GM19455 (cell line): ENCODE data around the gene ZNF786.
"Not testable (repeated sequence)": the region's sequence is repeated elsewhere in the genome, so short reads cannot be mapped to it uniquely, and the experiment has no call there.

Source experiments
- ATAC-seq: cut with Tn5 transposase; IDR thresholded peaks from one replicate; pipeline ENCODE4 v1.9.1; 2021; ENCODE audit not compliant: unreplicated experiment

ZNF786 gene

DNA sequence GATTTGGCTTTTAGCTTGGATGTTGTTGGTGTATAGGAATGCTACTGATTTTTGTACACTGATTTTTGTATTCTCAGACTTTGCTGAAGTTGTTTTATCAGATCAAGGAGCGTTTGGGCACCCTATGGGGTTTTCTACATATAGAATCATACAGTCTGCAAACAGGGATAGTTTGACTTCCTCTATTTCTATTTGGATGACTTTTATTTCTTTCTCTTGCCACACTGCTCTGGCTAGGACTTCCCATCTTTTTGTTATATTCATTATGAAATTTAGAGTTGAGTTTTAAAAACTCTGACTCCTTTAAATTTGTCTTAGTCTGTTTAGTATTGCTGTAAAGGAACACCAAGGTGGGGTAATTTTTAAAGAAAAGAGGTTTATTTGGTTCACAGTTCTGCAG is 4.7 kb downstream of the ZNF786 start:
- no peak for ATAC-seq

DNA sequence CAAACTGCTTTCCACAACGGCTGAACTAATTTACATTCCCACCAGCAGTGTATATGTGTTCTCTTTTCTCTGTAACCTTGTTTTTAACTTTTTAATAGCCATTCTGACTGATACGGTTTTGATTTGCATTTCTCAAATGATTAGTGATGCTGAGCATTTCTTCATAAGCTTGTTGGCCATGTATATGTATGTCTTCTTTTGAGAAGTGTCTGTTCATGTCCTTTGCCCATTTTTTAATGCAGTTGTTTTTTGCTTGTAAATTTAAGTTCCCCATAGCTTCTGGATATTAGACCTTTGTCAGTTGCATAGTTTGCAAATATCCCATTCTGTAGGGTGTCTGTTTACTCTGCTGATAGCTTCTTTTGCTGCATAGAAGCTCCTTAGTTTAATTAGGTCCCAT is 6.1 kb downstream of the ZNF786 start:
- no peak for ATAC-seq

DNA sequence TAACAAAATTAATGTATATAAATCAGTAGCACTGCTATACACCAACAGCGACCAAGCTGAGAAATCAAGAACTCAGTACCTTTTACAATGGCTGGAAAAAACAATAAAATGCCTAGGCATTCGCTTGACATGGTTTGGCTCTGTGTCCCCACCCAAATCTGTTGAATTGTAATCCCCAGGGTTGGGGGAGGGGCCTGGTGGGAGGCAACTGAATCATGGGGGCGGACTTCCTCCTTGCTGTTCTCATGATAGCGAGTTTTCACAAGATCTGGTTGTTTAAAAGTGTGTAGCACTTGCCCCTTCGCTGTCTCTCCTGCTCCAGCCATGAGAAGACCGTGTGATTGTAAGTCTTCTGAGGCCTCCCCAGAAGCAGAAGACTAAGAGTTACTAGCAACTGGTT is 8.6 kb downstream of the ZNF786 start:
- ATAC-seq: no peak

DNA sequence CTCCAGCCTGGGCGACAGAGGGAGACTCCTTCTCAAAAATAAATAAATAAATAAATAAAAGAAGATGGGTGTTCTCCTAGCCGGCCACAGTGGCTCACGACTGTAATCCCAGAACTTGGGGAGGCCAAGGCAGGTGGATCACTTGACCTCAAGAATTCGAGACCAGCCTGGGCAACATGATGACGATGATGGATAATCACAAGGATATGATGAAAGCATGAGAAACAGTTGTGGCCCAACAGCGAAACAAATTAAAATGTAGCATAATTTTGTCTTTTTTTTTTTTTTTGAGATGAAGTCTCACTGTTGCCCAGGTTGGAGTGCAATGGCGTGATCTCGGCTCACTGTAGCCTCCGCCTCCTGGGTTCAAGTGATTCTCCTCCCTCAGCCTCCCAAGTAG is 12.9 kb downstream of the ZNF786 start:
- no peak for ATAC-seq

DNA sequence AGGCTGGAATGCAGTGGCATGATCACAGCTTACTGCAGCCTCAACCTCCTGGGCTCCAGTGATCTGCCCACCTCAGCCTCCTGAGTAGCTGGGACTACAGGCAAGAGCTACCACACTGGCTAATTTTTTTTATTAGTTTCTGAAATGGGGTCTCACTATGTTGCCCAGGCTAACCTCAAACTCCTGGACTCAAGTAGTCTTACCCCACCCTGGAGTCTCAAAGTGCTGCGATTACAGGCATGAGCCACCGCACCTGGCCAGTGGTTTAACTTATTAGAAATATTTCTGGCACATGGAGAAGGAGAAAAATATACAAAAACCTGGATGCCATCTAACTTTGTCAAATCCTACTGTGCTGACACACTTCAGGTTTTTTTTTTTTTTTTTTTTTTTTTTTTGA is 15.2 kb downstream of the ZNF786 start:
- ATAC-seq: no peak

DNA sequence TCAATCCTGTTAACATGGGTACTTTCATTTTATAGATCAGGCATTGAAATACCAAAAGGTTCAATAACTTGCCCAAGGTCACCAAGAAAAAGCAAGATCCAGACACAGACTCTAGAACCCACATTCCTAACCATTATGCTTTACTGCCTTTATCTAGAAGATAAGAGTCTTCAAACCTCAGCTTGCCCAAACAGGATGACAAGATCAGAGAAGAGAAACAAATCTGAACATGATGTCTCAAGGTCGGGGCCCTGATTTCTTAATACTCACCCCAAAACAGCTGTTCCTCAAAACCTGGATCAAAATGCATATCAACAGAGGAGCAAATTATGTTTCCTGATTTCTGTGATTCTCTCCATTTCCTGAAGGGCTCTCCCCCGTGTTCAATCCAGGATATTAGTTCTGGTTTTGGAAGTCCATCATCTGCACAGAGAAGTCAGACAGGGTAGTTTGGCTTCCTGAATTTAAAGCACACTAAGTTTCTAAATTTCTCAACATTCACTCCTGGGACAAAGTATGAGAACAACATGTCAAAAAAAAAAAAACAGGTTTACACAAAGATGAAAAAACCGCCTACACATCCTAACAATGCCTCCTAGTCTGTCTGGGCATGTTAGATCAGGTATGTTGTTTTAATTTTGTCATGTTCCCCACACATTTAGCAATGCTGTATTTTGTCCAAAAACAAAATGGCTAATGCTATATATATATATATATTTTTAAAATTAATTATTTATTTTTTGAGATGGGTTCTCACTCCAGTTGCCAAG is 16.2 kb downstream of the ZNF786 start:
- ATAC-seq: no peak

DNA sequence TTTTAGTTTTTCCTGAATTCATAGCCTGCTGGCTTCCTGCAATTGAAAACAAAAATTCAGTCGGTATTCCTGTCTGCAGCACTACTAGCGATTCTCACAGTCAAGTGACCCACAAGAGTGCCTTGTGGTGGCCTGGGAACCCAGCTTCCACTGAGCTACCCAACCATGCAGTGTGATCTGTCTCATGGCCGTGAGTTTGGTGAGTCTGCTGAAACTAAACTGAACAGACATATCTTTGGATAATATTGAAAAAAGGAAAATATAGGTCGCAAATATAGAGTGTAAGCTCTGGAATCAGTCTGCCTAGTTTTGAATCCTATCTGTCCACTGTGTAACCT is 18.1 kb downstream of the ZNF786 start:
- no peak for ATAC-seq

DNA sequence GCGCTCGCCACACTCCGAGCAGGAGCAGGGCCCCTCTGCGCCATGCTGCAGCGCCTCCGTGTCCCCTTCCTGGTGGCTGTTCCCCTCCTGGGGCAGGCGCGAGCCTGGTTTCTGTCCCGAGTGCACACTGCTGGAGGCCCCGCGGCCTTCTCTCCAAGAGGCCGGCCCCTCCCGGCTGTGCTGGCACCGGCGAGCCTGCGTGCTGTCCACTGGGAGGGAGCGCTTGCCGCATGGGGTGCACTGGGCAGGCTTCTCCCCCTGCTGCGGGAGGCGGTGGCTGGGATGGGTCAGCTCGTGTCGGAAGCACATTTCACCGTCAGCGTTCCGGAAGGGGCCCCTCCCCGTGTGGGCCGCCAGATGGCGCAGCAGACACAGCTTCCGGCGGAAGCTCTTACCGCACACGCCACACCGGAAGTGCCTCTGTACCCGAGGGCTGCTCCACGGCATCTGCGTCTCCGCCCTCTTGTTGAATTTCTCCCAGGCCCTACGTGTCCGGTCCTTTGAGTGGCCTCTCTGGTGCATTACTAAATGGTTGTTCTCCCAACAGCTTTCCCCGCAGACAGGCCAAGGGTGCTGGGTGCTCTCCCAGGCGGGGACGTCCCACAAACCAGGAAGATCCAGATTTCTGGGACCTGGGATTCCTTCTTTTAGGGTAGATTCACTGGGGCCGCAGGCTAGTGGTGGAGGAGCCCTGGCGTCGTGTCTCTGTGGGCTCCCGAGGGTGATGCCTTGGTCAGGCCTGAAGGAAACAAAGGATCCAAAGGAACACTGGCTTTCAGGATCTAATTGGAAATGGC is 18.7 kb downstream of the ZNF786 start:
- no peak for ATAC-seq

DNA sequence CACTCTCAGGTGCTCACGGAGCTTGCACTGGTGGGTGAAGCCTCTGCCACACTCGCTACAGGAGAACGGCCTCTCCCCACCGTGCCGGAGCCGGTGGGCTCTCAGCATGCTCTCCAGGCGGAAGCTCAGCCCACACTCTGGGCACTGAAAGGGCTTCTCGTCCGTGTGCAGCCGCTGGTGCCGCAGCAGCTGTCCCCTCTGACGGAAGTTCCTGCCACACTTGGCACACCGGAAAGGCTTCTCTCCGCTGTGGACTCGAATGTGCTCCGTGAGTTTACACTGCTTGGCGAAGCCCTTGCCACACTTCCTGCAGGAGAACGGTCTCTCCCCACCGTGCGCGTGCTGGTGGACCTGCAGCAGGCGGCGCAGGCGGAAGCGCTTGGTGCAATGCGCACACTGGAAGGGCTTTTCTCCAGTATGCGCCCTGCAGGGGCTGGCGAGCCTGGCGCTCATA is 19.3 kb downstream of the ZNF786 start:
- ATAC-seq: no peak

DNA sequence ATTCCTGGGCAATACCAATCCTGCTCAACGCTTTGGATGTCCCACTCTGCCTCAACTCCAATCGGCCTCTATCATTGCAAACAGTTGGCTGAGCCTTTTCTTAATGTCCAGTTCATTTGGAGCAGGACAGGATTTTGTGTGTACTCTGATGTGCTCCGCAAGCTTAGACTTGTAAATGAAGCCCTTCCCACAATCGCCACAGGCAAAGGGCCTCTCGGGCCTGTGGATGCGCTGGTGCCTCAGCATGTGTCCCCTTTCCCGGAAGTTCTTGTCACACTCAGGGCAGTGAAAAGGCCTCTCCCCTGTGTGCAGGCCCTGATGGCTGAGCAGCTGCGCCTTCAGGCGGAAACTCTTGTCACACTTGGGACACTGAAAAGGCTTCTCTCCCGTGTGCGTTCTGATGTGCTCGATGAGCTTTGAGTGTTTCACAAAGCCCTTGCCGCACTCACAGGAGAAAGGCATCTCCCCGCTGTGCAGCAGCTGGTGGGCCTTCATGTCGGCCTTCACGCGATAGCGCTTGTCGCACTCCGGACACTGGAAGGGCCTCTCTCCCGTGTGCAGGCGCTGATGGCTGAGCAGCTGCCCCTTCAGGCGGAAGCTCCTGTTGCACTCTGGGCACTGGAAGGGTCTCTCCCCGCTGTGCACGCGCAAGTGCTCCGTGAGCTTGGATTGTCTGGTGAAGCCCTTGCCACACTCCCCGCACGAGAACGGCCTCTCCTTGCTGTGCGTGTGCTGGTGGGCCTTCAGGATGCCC is 20.0 kb downstream of the ZNF786 start:
- no peak for ATAC-seq

DNA sequence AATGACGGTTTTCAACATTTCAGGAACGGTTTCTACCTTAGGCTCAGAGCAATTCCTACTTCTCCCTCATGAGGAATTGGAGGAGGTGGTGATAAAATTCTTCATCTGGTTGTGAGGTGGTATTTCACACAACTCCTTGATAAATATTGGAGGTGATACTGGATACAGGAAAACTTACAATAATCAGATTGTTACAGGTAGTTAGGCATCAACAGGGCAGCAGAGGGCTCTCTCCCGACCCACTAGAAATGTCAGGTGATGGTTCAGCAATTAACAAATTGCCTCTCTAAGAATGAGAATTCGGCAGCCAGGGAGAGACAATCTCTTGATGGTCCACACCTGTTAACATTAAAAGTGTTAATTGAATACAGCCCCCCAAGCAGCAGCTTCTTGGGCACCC is 22.6 kb downstream of the ZNF786 start:
- ATAC-seq: no peak

DNA sequence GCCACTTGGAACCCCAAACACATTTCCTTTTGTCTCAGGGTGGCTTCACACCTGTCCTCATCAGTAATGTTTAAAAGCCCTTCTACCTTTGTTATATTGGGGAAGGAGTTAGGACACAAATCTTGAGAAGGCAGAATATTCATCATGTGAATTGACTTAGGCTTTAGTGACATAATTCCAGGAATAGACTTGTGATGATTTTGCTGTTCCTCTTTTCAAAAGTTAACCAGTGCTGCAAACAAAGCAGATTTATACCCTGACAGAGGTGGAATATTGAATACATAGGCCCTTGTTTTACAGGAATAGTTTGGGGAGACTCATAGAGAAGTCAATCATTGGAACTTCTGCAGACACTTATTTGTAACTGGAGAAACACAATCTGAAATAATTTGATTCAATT is 27.0 kb downstream of the ZNF786 start:
- ATAC-seq: no peak

DNA sequence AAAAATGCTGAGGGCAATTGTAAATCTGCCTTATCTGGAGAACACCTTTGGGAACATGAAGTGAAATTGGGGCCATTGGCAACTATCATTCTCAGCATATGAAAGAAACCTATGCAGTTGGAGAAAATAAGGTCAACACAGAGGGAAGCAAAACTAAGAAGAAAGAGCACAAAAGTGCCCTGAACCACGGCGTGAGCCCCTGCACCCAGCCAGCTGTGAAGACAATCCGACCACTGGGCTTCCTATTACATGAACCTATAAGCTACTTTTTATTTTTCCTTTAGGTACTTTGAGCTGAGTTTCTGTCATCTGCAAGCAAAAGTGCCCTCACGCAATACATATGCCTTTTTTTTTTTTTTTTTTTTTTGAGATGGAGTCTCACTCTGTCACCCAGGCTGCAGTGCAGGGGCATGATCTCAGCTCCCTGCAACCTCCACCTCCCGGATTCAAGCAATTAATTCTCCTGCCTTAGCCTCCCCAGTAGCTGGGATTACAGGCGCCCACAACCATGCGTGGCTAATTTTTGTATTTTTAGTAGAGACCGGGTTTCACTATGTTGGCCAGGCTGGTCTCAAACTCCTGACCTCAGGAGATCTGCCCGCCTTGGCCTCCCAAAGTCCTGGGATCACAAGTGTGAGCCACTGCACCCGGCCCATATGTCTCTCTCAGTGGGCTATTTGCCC is 28.2 kb downstream of the ZNF786 start:
- ATAC-seq: not testable (repeated sequence)

DNA sequence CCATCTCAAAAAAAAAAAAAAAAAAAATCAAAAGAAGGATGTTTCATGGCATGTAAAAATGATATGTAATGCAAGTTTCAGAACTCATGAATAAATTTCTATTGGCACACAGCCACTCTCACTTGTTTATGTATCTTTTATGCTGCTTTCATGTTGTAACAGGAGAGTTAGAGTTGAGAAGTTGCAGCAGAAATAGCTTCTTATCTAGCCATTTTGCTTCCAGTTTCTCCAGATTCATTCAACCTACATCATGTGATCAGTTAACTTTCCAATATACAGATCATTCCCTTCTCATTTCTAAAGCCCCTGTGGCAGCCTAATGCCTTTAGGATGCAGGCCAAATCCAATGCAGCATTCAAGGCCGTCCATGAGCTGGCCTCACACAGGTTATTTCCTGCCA is 30.4 kb downstream of the ZNF786 start:
- ATAC-seq: no peak

DNA sequence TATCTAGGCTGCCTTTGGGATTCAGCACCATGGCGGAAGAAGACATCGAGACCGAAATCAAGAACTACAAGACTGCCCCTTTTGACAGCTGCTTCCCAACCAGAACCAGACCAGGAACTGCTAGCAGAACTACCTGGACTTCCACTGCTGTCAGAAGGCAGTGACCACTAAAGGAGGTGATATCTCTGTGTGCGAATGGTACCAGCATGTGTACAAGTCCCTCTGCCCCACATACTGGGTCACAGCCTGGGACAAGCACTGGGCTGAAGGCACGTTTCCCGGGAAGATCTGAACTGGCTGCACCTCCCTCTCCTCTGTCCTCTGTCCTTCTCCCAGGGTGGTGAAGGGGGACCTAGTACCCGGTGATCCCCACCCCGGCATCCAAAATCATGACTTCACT is 36.6 kb downstream of the ZNF786 start:
- ATAC-seq: no peak

DNA sequence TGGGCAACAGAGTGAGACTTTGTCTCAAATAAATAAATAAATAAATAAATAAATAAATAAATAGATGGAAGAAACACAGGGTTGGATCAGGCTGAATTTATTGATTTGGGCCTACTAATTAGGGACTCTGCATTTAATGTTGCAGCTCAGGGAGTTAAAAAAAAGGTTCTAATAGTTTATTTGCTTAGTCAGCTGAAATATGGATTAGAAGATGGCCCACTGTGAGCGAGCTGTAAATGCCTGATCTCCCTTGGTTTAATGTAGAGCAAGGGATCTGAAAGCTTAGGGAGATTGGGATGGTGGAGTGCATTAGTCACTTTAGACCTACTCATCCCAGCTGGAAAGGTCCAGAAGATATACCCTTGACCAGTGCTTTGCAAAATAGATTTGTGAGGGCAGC is 37.1 kb downstream of the ZNF786 start:
- ATAC-seq: no peak

DNA sequence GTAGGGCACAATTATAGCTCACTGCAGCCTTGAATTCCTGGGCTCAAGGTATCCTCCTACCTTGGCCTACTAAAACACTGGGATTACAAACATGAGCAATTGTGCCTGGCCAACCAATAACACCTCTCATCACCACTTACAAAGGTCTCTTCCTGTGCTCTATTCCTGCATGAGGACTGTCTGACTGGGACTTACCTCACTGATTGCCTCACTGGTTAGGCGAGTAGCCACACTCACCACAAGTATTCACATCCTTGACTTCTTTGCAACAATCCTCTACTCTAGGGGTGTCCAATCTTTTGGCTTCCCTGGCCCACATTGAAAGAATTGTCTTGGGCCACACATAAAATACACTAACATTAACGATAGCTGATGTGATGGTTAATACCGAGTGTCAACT is 39.6 kb downstream of the ZNF786 start:
- ATAC-seq: no peak

DNA sequence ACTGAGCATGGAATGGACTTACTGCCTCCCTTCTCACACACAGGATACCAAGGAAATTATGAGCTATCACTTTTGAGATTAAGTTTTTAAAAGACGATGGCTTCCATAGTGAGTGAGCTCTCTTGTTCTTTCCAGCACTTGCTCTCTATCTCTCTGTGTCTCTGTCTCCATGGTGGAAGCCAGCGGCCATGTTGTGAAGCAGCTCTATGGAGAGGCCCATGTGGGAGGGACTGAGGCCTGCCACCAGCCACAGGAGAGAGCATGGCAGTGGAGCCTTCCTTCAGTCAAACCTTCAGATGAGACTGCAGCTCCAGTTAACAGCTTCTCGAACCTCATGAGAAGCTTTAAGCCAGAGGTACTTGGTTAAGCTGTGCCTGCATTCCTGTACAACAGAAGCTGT is 41.7 kb downstream of the ZNF786 start:
- ATAC-seq: no peak

DNA sequence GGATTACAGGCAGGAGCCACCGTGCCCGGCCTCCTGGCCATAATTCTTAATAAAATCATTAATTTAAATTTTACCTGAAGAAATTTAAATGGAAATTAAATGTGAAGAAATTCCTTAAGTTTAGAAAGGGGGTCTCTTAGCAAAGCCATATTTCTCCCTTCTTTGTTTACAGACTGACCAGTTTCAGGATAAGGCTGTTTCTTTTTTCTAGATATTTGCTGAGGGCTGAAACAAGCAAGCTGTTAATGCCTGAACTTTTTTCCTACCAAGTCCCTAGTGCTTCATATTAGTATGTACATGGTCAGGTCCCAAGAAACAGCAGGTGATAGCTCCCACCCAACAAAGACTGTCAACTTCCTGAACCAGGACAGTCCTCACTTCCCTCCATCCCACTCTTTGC is 44.1 kb downstream of the ZNF786 start:
- ATAC-seq: no peak

DNA sequence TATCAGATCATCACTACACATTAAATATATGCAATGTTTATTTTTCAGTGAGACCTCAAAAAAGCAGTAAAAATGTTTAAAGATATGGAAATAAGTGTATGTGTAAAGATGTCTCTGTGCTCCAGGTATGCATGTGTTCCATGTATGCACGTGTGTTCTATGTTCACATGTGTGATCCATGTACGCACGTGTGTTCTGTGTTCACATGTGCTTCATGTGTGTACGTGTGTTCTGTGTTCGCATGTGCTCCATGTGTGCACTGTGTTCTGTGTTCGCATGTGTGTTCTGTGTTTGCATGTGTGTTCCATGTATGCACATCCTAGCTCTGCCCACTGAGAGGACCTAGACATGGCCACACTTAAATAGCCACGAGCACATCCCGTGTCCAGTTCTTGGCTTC is 46.6 kb downstream of the ZNF786 start:
- no peak for ATAC-seq

DNA sequence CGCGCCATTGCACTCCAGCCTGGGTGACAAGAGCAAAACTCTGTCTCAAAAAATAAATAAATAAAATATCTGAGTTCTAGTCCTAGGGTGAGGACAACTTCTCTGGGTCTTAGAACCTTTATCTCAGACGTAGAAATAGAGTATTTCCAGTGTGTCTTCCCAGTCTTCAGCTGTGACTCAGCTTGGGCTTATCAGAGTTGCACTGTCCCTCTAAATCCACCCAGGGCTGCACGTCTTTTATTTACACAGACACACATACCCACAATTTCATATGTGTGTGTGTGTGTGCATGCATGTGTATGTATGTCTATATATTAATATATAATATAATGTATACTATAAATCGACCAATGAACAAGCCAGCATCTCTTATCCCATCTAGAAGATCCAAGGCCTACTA is 49.2 kb downstream of the ZNF786 start:
- no peak for ATAC-seq
